Transverse colon (tissue), 4 donors: Measurements from ENCODE around the gene RHOT1. TPM values are rescaled to one million over a fixed set of nuclear protein-coding genes. Genes with fewer than 3 reads are reported as not detected.

Experiments
- DNase-seq: peaks from one replicate; pipeline ENCODE4 v3.0.0-alpha.2; 2019
- H3K27ac ChIP-seq, 4 donors: fragments of 200-600 bp; sonication (generic); 2 replicates each; pipeline ENCODE4 v1.5.1; 2016 to 2018; ENCODE audit warnings: inconsistent platforms in 4 of 4
- H3K27me3 ChIP-seq: fragments of 200-600 bp; sonication (generic); 2 replicates; pipeline ENCODE4 v1.5.1; 2017; ENCODE audit warnings: inconsistent platforms
- H3K36me3 ChIP-seq, 4 donors: fragments of 200-600 bp; sonication (generic); 2 replicates each; pipeline ENCODE4 v1.5.1; 2017 to 2019; ENCODE audit warnings: inconsistent platforms in 4 of 4
- H3K4me1 ChIP-seq, 4 donors: fragments of 200-600 bp; sonication (generic); 2 replicates each; pipeline ENCODE4 v1.5.1; 2017 to 2020; ENCODE audit warnings: inconsistent platforms in 4 of 4
- H3K4me3 ChIP-seq, 4 donors: fragments of 200-600 bp; sonication (generic); 1 replicate in 1 of 4; 2 replicates in 3 of 4; pipeline versions ENCODE4 v1.5.1 to v1.6.1; 2017 to 2019; ENCODE audit warnings: inconsistent platforms in 4 of 4
- H3K9me3 ChIP-seq, 2 donors: fragments of 200-600 bp; sonication (generic); 2 replicates each; pipeline ENCODE4 v1.5.1; 2017 to 2019; ENCODE audit warnings: inconsistent platforms in 2 of 2
- EP300 ChIP-seq: sonication (generic); formaldehyde crosslinking; IDR thresholded peaks from one replicate; pipeline ENCODE4 v1.6.1; 2017; ENCODE audit warnings: antibody characterized with exemption, low read depth
- POLR2A ChIP-seq: fragments of 450-650 bp; IDR thresholded peaks from one replicate; pipeline ENCODE4 v1.6.1; 2016; ENCODE audit warnings: antibody characterized with exemption, mild to moderate bottlenecking, moderate library complexity
- POLR2AphosphoS5 ChIP-seq, 3 donors: sonication (generic); formaldehyde crosslinking; IDR thresholded peaks; one replicate each; pipeline ENCODE4 v1.6.1; 2016; ENCODE audit warnings: antibody characterized with exemption in 3 of 3
- WGBS, 2 donors: methylation state at CpG; one replicate each; pipeline ENCODE4 v1.1.5; 2018; ENCODE audit warnings: low coverage in 1 of 2; 5-methylcytosine and 5-hydroxymethylcytosine counted together
- in situ Hi-C, 4 donors: fragments of 200-750 bp; cut with MboI; loops; one replicate each; pipeline versions ENCODE4 v1.15.0 to v1.15.1; 2017; ENCODE audit warnings: low sequenced_read_pairs in 3 of 4, low pct_ligation_motif_present in 1 of 4, low pct_unique_long_range_greater_than_20kb in 1 of 4
- intact Hi-C: fragments of 100-400 bp; cut with DNase I; formaldehyde crosslinking; loops from one replicate; pipeline ENCODE4 v1.15.1; 2023; ENCODE audit warnings: low total_unique reads
- total RNA-seq, 4 donors: library from RNA; depleted of rRNA; stranded (reverse); fragments of >200 nt; gene quantifications; one replicate each; pipeline ENCODE4 v1.1.0, GENCODE V29; 2016
- TF ChIP-seq, protein P1 (sequence below), 5 experiments: fragments of 200-600 bp in 3 of 5; fragments of 450-650 bp in 2 of 5; sonication (generic) in 3 of 5; IDR thresholded peaks; 1 replicate in 2 of 5; 2 replicates in 3 of 5; pipeline ENCODE4 v1.5.1; 2016 to 2017; ENCODE audit warnings: antibody characterized with exemption in 5 of 5, inconsistent platforms in 3 of 5, mild to moderate bottlenecking in 2 of 5, moderate library complexity in 1 of 5

RHOT1 gene
- total RNA-seq, 4 donors from 2014 or later, result 10.5 to 43.3 (median 30.8) TPM

DNA sequence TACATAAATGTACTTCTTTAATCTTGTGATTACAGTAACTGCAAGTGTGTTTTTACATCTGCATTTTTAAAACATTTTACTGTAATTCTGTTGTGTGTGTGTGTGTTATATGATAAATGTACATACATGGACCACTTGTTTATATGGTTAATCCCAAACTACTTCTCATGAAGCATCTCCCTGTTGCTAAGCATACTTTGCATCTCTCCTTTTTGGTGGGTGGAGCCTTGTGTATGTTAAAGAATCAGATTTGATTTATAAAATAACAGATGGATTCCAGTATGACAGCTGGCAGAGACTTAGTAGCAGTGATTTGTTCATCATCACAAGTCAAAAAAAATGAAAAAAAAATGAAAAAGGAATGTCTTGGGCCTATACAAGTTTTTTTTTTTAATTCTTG lies 67.3 kb downstream of the RHOT1 start:
- TF ChIP-seq, protein P1, sequence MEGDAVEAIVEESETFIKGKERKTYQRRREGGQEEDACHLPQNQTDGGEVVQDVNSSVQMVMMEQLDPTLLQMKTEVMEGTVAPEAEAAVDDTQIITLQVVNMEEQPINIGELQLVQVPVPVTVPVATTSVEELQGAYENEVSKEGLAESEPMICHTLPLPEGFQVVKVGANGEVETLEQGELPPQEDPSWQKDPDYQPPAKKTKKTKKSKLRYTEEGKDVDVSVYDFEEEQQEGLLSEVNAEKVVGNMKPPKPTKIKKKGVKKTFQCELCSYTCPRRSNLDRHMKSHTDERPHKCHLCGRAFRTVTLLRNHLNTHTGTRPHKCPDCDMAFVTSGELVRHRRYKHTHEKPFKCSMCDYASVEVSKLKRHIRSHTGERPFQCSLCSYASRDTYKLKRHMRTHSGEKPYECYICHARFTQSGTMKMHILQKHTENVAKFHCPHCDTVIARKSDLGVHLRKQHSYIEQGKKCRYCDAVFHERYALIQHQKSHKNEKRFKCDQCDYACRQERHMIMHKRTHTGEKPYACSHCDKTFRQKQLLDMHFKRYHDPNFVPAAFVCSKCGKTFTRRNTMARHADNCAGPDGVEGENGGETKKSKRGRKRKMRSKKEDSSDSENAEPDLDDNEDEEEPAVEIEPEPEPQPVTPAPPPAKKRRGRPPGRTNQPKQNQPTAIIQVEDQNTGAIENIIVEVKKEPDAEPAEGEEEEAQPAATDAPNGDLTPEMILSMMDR (IDR thresholded peaks at IDR 0.05), result no peak
- TF ChIP-seq POLR2A (no peak), EP300 (no peak), POLR2AphosphoS5 (IDR thresholded peaks at IDR 0.05) (no peak)
- DNase-seq, result no peak
- Histone ChIP-seq H3K4me1 (no peaks in the 10 kb centered on the region), H3K36me3 (peaks cover 0 to 51% (median 7%) of the 10 kb centered on the region in 4 donors), H3K27ac (no peak overlapping the region), H3K4me3 (no peak overlapping the region), H3K9me3 (no peaks in the 10 kb centered on the region), H3K27me3 (no peaks in the 10 kb centered on the region)
- in situ Hi-C loops (no loop called here), intact Hi-C loops (no loop called here)

DNA sequence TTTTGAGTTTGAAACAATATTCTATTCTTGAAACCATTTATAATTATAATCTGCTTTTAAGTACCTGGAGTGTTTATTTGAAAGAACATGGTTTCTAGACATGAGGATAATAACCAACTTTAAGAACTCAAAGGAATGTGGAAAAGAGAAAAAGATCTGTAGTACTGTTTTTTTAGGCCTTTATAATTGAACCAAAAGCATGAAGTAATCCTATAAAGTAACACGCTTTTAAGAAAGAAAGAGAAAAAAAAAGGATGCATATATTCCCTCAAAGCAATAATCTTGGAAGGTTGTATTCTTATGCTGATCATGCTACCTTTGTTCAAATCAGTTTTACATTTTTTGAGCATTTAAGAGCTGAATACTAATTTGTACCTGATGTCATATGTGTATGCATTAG lies 69.4 kb downstream of the RHOT1 start:
- in situ Hi-C loops, result no loop called here
- H3K9me3 ChIP-seq, result no peaks in the 10 kb centered on the region
- H3K4me3 ChIP-seq, result no peak overlapping the region
- intact Hi-C loops, result no loop called here
- 93 to 100% methylated on average over 1 of the region's 1 CpG for WGBS, 2 donors
- H3K27me3 ChIP-seq, result no peaks in the 10 kb centered on the region
- no peaks in the 10 kb centered on the region for H3K4me1 ChIP-seq
- TF ChIP-seq POLR2AphosphoS5 (IDR thresholded peaks at IDR 0.05), result no peak
- TF ChIP-seq EP300, result no peak
- no peak for TF ChIP-seq POLR2A
- TF ChIP-seq, protein P1 (IDR thresholded peaks at IDR 0.05), result no peak
- no peak for DNase-seq
- H3K27ac ChIP-seq, result no peak overlapping the region
- peaks cover 0 to 49% (median 3%) of the 10 kb centered on the region in 4 donors for H3K36me3 ChIP-seq

- Histone ChIP-seq H3K4me3 (no peak overlapping the region), H3K9me3 (no peaks in the 10 kb centered on the region), H3K27me3 (no peaks in the 10 kb centered on the region), H3K36me3 (peaks cover 0 to 23% (median 0%) of the 10 kb centered on the region in 4 donors), H3K4me1 (no peaks in the 10 kb centered on the region), H3K27ac (no peak overlapping the region)
- 94 to 95% methylated on average over 3 of the region's 3 CpGs for WGBS, 2 donors
- intact Hi-C loops, result no loop called here
- no peak for TF ChIP-seq EP300
- TF ChIP-seq, protein P1 (IDR thresholded peaks at IDR 0.05), result no peak
- no peak for DNase-seq
- in situ Hi-C loops, result no loop called here
These were observed 73.4 kb downstream of the RHOT1 start for GRCh38 chr17:32215696-32216095.

GRCh38 chr17:32222621-32223020 lies 80.3 kb downstream of the RHOT1 start:
- no peak overlapping the region for H3K4me3 ChIP-seq
- no peak overlapping the region for H3K27ac ChIP-seq
- no peaks in the 10 kb centered on the region for H3K4me1 ChIP-seq
- DNase-seq, result no peak
- H3K36me3 ChIP-seq, result no peaks in the 10 kb centered on the region
- no peaks in the 10 kb centered on the region for H3K27me3 ChIP-seq
- in situ Hi-C loops (no loop called here), intact Hi-C loops (no loop called here)
- no peaks in the 10 kb centered on the region for H3K9me3 ChIP-seq
- TF ChIP-seq, protein P1 (IDR thresholded peaks at IDR 0.05), result no peak
- no peak for TF ChIP-seq EP300
- TF ChIP-seq POLR2AphosphoS5 (IDR thresholded peaks at IDR 0.05), result no peak
- no peak for TF ChIP-seq POLR2A
- WGBS, 2 donors, result 71 to 83% methylated on average over 3 of the region's 3 CpGs
